SJCRH30 (cell line): ENCODE results near the gene RYR2. TPM values are rescaled to one million over a fixed set of nuclear protein-coding genes. Genes with fewer than 3 reads are reported as not detected.

ENCODE experiments used
- DNase-seq, 2 experiments: peaks; one replicate each; pipeline ENCODE4 v3.0.0-alpha.2; 2015 to 2020
- H3K27ac ChIP-seq: fragments of 250-450 bp; sonication (Bioruptor Pico); 2 replicates; pipeline ENCODE4 v1.5.1; 2020; ENCODE audit warnings: mild to moderate bottlenecking, moderate library complexity
- H3K27me3 ChIP-seq: fragments of 250-450 bp; sonication (Bioruptor Pico); 2 replicates; pipeline ENCODE4 v1.5.1; 2020; ENCODE audit warnings: mild to moderate bottlenecking, moderate library complexity
- H3K36me3 ChIP-seq: fragments of 250-450 bp; sonication (Bioruptor Pico); 2 replicates; pipeline ENCODE4 v1.5.1; 2020; ENCODE audit warnings: mild to moderate bottlenecking, moderate library complexity
- H3K4me1 ChIP-seq: fragments of 250-450 bp; sonication (Bioruptor Pico); 2 replicates; pipeline ENCODE4 v1.5.1; 2020; ENCODE audit warnings: mild to moderate bottlenecking, moderate library complexity
- H3K4me3 ChIP-seq: fragments of 250-450 bp; sonication (Bioruptor Pico); 2 replicates; pipeline ENCODE4 v1.5.1; 2020; ENCODE audit warnings: mild to moderate bottlenecking, moderate library complexity
- H3K9me3 ChIP-seq: fragments of 250-450 bp; sonication (Bioruptor Pico); replicated peaks from 2 replicates; pipeline ENCODE4 v1.5.1; 2020; ENCODE audit warnings: mild to moderate bottlenecking, moderate library complexity
- total RNA-seq: library from RNA; depleted of rRNA; stranded (reverse); fragments of >200 nt; shearing (Covaris generic); gene quantifications from 2 replicates; pipeline ENCODE4 v1.2.3, GENCODE V29; 2014

RYR2 gene
- total RNA-seq, 1 experiment from 2014 or later = 1.3 TPM

GRCh38 chr1:237296861-237297260, 254.9 kb downstream of the RYR2 start:
- no peaks in the 10 kb centered on the region for H3K27me3 ChIP-seq
- H3K27ac ChIP-seq = no peak overlapping the region
- no peaks in the 10 kb centered on the region for H3K9me3 ChIP-seq
- DNase-seq = no peak
- H3K4me1 ChIP-seq = no peaks in the 10 kb centered on the region
- no peak overlapping the region for H3K4me3 ChIP-seq
- no peaks in the 10 kb centered on the region for H3K36me3 ChIP-seq

- no peaks in the 10 kb centered on the region for H3K27me3 ChIP-seq
- no peak overlapping the region for H3K27ac ChIP-seq
- no peak overlapping the region for H3K4me3 ChIP-seq
- DNase-seq = no peak
- H3K36me3 ChIP-seq = no peaks in the 10 kb centered on the region
- H3K9me3 ChIP-seq = no peaks in the 10 kb centered on the region
- no peaks in the 10 kb centered on the region for H3K4me1 ChIP-seq
These were observed 258.7 kb downstream of the RYR2 start for GRCh38 chr1:237300642-237301041.

GRCh38 chr1:237303929-237304328, 261.9 kb downstream of the RYR2 start:
- H3K36me3 ChIP-seq = no peaks in the 10 kb centered on the region
- H3K27ac ChIP-seq = no peak overlapping the region
- H3K27me3 ChIP-seq = no peaks in the 10 kb centered on the region
- H3K4me1 ChIP-seq = no peaks in the 10 kb centered on the region
- no peak for DNase-seq
- H3K9me3 ChIP-seq = no peaks in the 10 kb centered on the region
- no peak overlapping the region for H3K4me3 ChIP-seq

GRCh38 chr1:237306726-237307125, 264.7 kb downstream of the RYR2 start:
- Histone ChIP-seq H3K27me3 (no peaks in the 10 kb centered on the region), H3K4me1 (no peaks in the 10 kb centered on the region), H3K27ac (no peak overlapping the region), H3K4me3 (no peak overlapping the region), H3K36me3 (no peaks in the 10 kb centered on the region), H3K9me3 (no peaks in the 10 kb centered on the region)
- no peak for DNase-seq

- Histone ChIP-seq H3K27ac (no peak overlapping the region), H3K36me3 (no peaks in the 10 kb centered on the region), H3K9me3 (no peaks in the 10 kb centered on the region), H3K4me3 (no peak overlapping the region), H3K27me3 (no peaks in the 10 kb centered on the region), H3K4me1 (no peaks in the 10 kb centered on the region)
- no peak for DNase-seq
These were observed 267.7 kb downstream of the RYR2 start for GRCh38 chr1:237309595-237310118.

- no peaks in the 10 kb centered on the region for H3K4me1 ChIP-seq
- no peak for DNase-seq
These were observed 274.4 kb downstream of the RYR2 start for GRCh38 chr1:237316352-237316751.

GRCh38 chr1:237318748-237319147, 276.8 kb downstream of the RYR2 start:
- Histone ChIP-seq H3K9me3 (no peaks in the 10 kb centered on the region), H3K4me3 (no peak overlapping the region), H3K4me1 (no peaks in the 10 kb centered on the region), H3K27me3 (no peaks in the 10 kb centered on the region), H3K36me3 (no peaks in the 10 kb centered on the region), H3K27ac (no peak overlapping the region)
- no peak for DNase-seq

More at GRCh38 chr1:237316352-237316751, 274.4 kb downstream of the RYR2 start:
- Histone ChIP-seq H3K9me3 (no peaks in the 10 kb centered on the region), H3K4me3 (no peak overlapping the region), H3K27ac (no peak overlapping the region), H3K36me3 (no peaks in the 10 kb centered on the region), H3K27me3 (no peaks in the 10 kb centered on the region)

GRCh38 chr1:237320890-237321289, 278.9 kb downstream of the RYR2 start:
- no peak overlapping the region for H3K4me3 ChIP-seq
- DNase-seq = no peak
- no peaks in the 10 kb centered on the region for H3K36me3 ChIP-seq
- H3K9me3 ChIP-seq = no peaks in the 10 kb centered on the region
- no peak overlapping the region for H3K27ac ChIP-seq
- no peaks in the 10 kb centered on the region for H3K4me1 ChIP-seq
- H3K27me3 ChIP-seq = no peaks in the 10 kb centered on the region

GRCh38 chr1:237324226-237324625, 282.2 kb downstream of the RYR2 start:
- Histone ChIP-seq H3K27me3 (no peaks in the 10 kb centered on the region), H3K4me3 (no peak overlapping the region), H3K36me3 (no peaks in the 10 kb centered on the region)

GRCh38 chr1:237327061-237327460, 285.1 kb downstream of the RYR2 start:
- Histone ChIP-seq H3K4me1 (no peaks in the 10 kb centered on the region), H3K4me3 (no peak overlapping the region), H3K36me3 (no peaks in the 10 kb centered on the region), H3K9me3 (no peaks in the 10 kb centered on the region), H3K27ac (no peak overlapping the region), H3K27me3 (no peaks in the 10 kb centered on the region)
- DNase-seq = no peak

More at GRCh38 chr1:237324226-237324625, 282.2 kb downstream of the RYR2 start:
- Histone ChIP-seq H3K4me1 (no peaks in the 10 kb centered on the region), H3K27ac (no peak overlapping the region), H3K9me3 (no peaks in the 10 kb centered on the region)
- no peak for DNase-seq

GRCh38 chr1:237340892-237341291, 298.9 kb downstream of the RYR2 start:
- DNase-seq = no peak
- Histone ChIP-seq H3K27me3 (no peaks in the 10 kb centered on the region), H3K4me3 (no peak overlapping the region), H3K36me3 (no peaks in the 10 kb centered on the region), H3K4me1 (no peaks in the 10 kb centered on the region), H3K27ac (no peak overlapping the region), H3K9me3 (no peaks in the 10 kb centered on the region)

- no peak for DNase-seq
- no peaks in the 10 kb centered on the region for H3K27me3 ChIP-seq
- H3K4me1 ChIP-seq = no peaks in the 10 kb centered on the region
- H3K27ac ChIP-seq = no peak overlapping the region
- no peaks in the 10 kb centered on the region for H3K36me3 ChIP-seq
- no peak overlapping the region for H3K4me3 ChIP-seq
- no peaks in the 10 kb centered on the region for H3K9me3 ChIP-seq
These were observed 299.4 kb downstream of the RYR2 start for GRCh38 chr1:237341391-237341790.

- DNase-seq = no peak
- H3K9me3 ChIP-seq = no peaks in the 10 kb centered on the region
- H3K27ac ChIP-seq = no peak overlapping the region
- no peak overlapping the region for H3K4me3 ChIP-seq
- no peaks in the 10 kb centered on the region for H3K27me3 ChIP-seq
- H3K36me3 ChIP-seq = no peaks in the 10 kb centered on the region
- no peaks in the 10 kb centered on the region for H3K4me1 ChIP-seq
These were observed 300.7 kb downstream of the RYR2 start for GRCh38 chr1:237342730-237343129.

- Histone ChIP-seq H3K27ac (no peak overlapping the region), H3K36me3 (no peaks in the 10 kb centered on the region), H3K9me3 (no peaks in the 10 kb centered on the region), H3K27me3 (no peaks in the 10 kb centered on the region), H3K4me1 (no peaks in the 10 kb centered on the region), H3K4me3 (no peak overlapping the region)
- no peak for DNase-seq
These were observed 310.8 kb downstream of the RYR2 start for GRCh38 chr1:237352747-237353146.

GRCh38 chr1:237353918-237354317, 311.9 kb downstream of the RYR2 start:
- H3K4me1 ChIP-seq = no peaks in the 10 kb centered on the region
- H3K36me3 ChIP-seq = no peaks in the 10 kb centered on the region

GRCh38 chr1:237355022-237355421, 313.0 kb downstream of the RYR2 start:
- H3K9me3 ChIP-seq = no peaks in the 10 kb centered on the region
- H3K4me3 ChIP-seq = no peak overlapping the region
- H3K4me1 ChIP-seq = no peaks in the 10 kb centered on the region
- no peak overlapping the region for H3K27ac ChIP-seq
- H3K27me3 ChIP-seq = no peaks in the 10 kb centered on the region
- DNase-seq = no peak
- no peaks in the 10 kb centered on the region for H3K36me3 ChIP-seq

More at GRCh38 chr1:237353918-237354317, 311.9 kb downstream of the RYR2 start:
- Histone ChIP-seq H3K27ac (no peak overlapping the region), H3K4me3 (no peak overlapping the region), H3K27me3 (no peaks in the 10 kb centered on the region), H3K9me3 (no peaks in the 10 kb centered on the region)
- no peak for DNase-seq
